ENCODE results near the gene CYB5R4.

The CYB5R4 gene

DNA sequence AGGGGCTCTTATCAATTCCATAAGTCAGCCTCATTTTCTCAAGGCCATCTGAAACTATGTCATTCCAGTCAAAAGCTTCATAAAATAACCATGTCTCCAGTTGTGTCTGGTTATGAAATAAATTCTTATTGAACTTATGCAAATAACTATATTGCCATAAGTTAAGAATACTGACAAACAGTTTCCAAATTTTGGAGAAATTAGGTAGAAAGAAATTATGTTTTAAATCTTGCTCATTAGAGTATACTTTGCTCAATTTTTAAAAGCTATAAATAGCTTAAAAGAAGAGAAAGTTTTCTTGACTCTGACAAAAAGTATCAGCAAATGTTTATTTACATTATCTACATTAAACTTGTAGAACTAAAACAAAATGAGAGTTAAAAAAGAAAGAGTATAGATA lies 111.1 kb downstream of the CYB5R4 start:
- TF ChIP-seq, protein P1, sequence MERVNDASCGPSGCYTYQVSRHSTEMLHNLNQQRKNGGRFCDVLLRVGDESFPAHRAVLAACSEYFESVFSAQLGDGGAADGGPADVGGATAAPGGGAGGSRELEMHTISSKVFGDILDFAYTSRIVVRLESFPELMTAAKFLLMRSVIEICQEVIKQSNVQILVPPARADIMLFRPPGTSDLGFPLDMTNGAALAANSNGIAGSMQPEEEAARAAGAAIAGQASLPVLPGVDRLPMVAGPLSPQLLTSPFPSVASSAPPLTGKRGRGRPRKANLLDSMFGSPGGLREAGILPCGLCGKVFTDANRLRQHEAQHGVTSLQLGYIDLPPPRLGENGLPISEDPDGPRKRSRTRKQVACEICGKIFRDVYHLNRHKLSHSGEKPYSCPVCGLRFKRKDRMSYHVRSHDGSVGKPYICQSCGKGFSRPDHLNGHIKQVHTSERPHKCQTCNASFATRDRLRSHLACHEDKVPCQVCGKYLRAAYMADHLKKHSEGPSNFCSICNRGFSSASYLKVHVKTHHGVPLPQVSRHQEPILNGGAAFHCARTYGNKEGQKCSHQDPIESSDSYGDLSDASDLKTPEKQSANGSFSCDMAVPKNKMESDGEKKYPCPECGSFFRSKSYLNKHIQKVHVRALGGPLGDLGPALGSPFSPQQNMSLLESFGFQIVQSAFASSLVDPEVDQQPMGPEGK (CRISPR knock-in tag; IDR thresholded peaks at IDR 0.05; ENCODE audit: borderline replicate concordance) = no peak
- TF ChIP-seq CREB5 (CRISPR knock-in tag; IDR thresholded peaks at IDR 0.05; ENCODE audit: low read depth) (no peak), BACH2 (CRISPR knock-in tag; IDR thresholded peaks at IDR 0.05; ENCODE audit: borderline replicate concordance) (no peak), ISL1 (CRISPR knock-in tag; IDR thresholded peaks at IDR 0.05) (no peak), CSDC2 (CRISPR knock-in tag; IDR thresholded peaks at IDR 0.05) (no peak), ZNF565 (CRISPR knock-in tag; conservative IDR thresholded peaks at IDR 0.05; ENCODE audit: low read depth) (no peak), ZFP30 (CRISPR knock-in tag; IDR thresholded peaks at IDR 0.05) (no peak), CSRNP3 (CRISPR knock-in tag; IDR thresholded peaks at IDR 0.05) (no peak), ZNF70 (CRISPR knock-in tag; IDR thresholded peaks at IDR 0.05) (no peak), PPARA (CRISPR knock-in tag; IDR thresholded peaks at IDR 0.05; ENCODE audit: borderline replicate concordance) (no peak), TOX (CRISPR knock-in tag; IDR thresholded peaks at IDR 0.05; ENCODE audit: borderline replicate concordance) (no peak), SNAI2 (CRISPR knock-in tag; IDR thresholded peaks at IDR 0.05) (no peak), TCF4 (CRISPR knock-in tag; IDR thresholded peaks at IDR 0.05; ENCODE audit: borderline replicate concordance) (no peak)
- TF ChIP-seq, protein P2, sequence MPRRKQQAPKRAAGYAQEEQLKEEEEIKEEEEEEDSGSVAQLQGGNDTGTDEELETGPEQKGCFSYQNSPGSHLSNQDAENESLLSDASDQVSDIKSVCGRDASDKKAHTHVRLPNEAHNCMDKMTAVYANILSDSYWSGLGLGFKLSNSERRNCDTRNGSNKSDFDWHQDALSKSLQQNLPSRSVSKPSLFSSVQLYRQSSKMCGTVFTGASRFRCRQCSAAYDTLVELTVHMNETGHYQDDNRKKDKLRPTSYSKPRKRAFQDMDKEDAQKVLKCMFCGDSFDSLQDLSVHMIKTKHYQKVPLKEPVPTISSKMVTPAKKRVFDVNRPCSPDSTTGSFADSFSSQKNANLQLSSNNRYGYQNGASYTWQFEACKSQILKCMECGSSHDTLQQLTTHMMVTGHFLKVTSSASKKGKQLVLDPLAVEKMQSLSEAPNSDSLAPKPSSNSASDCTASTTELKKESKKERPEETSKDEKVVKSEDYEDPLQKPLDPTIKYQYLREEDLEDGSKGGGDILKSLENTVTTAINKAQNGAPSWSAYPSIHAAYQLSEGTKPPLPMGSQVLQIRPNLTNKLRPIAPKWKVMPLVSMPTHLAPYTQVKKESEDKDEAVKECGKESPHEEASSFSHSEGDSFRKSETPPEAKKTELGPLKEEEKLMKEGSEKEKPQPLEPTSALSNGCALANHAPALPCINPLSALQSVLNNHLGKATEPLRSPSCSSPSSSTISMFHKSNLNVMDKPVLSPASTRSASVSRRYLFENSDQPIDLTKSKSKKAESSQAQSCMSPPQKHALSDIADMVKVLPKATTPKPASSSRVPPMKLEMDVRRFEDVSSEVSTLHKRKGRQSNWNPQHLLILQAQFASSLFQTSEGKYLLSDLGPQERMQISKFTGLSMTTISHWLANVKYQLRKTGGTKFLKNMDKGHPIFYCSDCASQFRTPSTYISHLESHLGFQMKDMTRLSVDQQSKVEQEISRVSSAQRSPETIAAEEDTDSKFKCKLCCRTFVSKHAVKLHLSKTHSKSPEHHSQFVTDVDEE (CRISPR knock-in tag; IDR thresholded peaks at IDR 0.05) = no peak
- ATAC-seq = no peak

DNA sequence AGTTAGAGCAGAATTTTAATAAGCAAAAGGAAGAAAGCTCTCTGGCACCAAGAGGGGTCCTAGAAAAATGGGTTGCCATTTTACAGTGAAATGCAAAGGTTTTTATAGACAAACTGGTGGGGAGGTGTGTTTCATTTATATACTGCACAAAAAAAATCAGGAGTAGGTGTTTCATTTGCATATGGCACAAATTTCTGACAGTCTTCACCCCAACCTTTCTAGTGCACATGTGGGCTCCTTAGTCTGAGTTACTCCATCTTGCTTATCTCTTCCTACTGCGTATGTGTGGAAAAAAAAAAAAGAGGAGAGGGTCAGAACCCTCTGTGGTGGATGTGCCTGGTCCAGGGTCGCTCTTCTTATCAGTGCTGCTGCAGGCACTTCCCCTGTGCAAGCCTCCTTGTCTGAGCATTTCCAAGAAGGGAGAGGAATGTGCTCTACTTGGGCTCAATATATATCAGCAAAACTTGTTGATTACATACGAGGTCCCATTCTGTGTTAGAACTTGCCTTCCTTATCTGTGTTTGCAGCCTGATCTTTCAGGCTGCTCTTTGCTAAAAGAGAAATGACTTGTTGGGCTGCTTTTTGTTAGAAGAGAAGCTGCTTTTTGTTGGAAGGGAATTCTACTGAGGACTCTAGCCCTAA lies 115.0 kb downstream of the CYB5R4 start:
- no peak for ATAC-seq
- no peak for TF ChIP-seq GLIS3 (CRISPR knock-in tag; IDR thresholded peaks at IDR 0.05)
- TF ChIP-seq BACH2 (CRISPR knock-in tag; IDR thresholded peaks at IDR 0.05; ENCODE audit: borderline replicate concordance) = no peak
- TF ChIP-seq ZFP3 (CRISPR knock-in tag; IDR thresholded peaks at IDR 0.05) = no peak
- TF ChIP-seq TOX (CRISPR knock-in tag; IDR thresholded peaks at IDR 0.05; ENCODE audit: borderline replicate concordance) = no peak
- no peak for TF ChIP-seq ESRRG (CRISPR knock-in tag; IDR thresholded peaks at IDR 0.05)
- no peak for TF ChIP-seq RARB (CRISPR knock-in tag; IDR thresholded peaks at IDR 0.05)
- TF ChIP-seq ZC3H10 (CRISPR knock-in tag; IDR thresholded peaks at IDR 0.05) = no peak
- TF ChIP-seq ZNF8 (CRISPR knock-in tag; IDR thresholded peaks at IDR 0.05) = no peak
- TF ChIP-seq, protein P2 (CRISPR knock-in tag; IDR thresholded peaks at IDR 0.05) = no peak
- TF ChIP-seq ZNF70 (CRISPR knock-in tag; IDR thresholded peaks at IDR 0.05) = no peak
- TF ChIP-seq SNAI2 (CRISPR knock-in tag; IDR thresholded peaks at IDR 0.05) = no peak
- no peak for TF ChIP-seq POU6F1 (CRISPR knock-in tag; IDR thresholded peaks at IDR 0.05; ENCODE audit: borderline replicate concordance, low read depth)
- no peak for TF ChIP-seq OSR1 (CRISPR knock-in tag; IDR thresholded peaks at IDR 0.05)
- TF ChIP-seq CSRNP3 (CRISPR knock-in tag; IDR thresholded peaks at IDR 0.05) = no peak
- no peak for TF ChIP-seq ARNTL (CRISPR knock-in tag; IDR thresholded peaks at IDR 0.05; ENCODE audit: borderline replicate concordance, low read depth)
- no peak for TF ChIP-seq CSDC2 (CRISPR knock-in tag; IDR thresholded peaks at IDR 0.05)
- TF ChIP-seq PPARA (CRISPR knock-in tag; IDR thresholded peaks at IDR 0.05; ENCODE audit: borderline replicate concordance) = no peak
- TF ChIP-seq TCF4 (CRISPR knock-in tag; IDR thresholded peaks at IDR 0.05; ENCODE audit: borderline replicate concordance) = no peak
- no peak for TF ChIP-seq ZNF565 (CRISPR knock-in tag; conservative IDR thresholded peaks at IDR 0.05; ENCODE audit: low read depth)
- TF ChIP-seq, protein P1 (CRISPR knock-in tag; IDR thresholded peaks at IDR 0.05; ENCODE audit: borderline replicate concordance) = no peak
